IPS-20b (cell line): ENCODE data around the gene TMEM259.

Source experiments
- H3K27ac ChIP-seq: one replicate; pipeline ENCODE4 v1.5.1; 2013; ENCODE audit warnings: low read length
- H3K27me3 ChIP-seq: 2 replicates; pipeline ENCODE4 v1.6.1; 2013; ENCODE audit warnings: mild to moderate bottlenecking, low read length, inconsistent platforms; ENCODE audit not compliant: insufficient read depth
- H3K36me3 ChIP-seq: 2 replicates; pipeline ENCODE4 v1.6.1; 2013; ENCODE audit warnings: low read depth, mild to moderate bottlenecking, inconsistent platforms, low read length, moderate library complexity; ENCODE audit not compliant: insufficient read depth
- H3K4me1 ChIP-seq: 2 replicates; pipeline ENCODE4 v1.6.1; 2013; ENCODE audit warnings: mild to moderate bottlenecking, control low read depth, inconsistent platforms, low read length, moderate library complexity; ENCODE audit not compliant: insufficient read depth
- H3K4me3 ChIP-seq: 2 replicates; pipeline ENCODE4 v1.5.1; 2013; ENCODE audit warnings: mild to moderate bottlenecking, low read length, inconsistent platforms
- H3K9ac ChIP-seq: 2 replicates; pipeline ENCODE4 v1.6.1; 2013; ENCODE audit warnings: low read depth, mild to moderate bottlenecking, inconsistent platforms, low read length, moderate library complexity
- H3K9me3 ChIP-seq: 2 replicates; pipeline ENCODE4 v1.6.1; 2013; ENCODE audit warnings: mild to moderate bottlenecking, low read depth, low read length, inconsistent platforms; ENCODE audit not compliant: insufficient read depth

Gene TMEM259

GRCh38 chr19:1009981-1010538, 10.9 kb downstream of the TMEM259 start:
- Histone ChIP-seq H3K27ac (no peak overlapping the region), H3K36me3 (peaks cover 36% of the 10 kb centered on the region), H3K4me1 (no peaks in the 10 kb centered on the region), H3K27me3 (no peaks in the 10 kb centered on the region), H3K4me3 (no peak overlapping the region), H3K9ac (no peak overlapping the region), H3K9me3 (no peaks in the 10 kb centered on the region)

- Histone ChIP-seq H3K36me3 (peaks cover 36% of the 10 kb centered on the region), H3K9ac (no peak overlapping the region), H3K4me1 (no peaks in the 10 kb centered on the region), H3K9me3 (no peaks in the 10 kb centered on the region), H3K4me3 (no peak overlapping the region), H3K27ac (no peak overlapping the region), H3K27me3 (no peaks in the 10 kb centered on the region)
Measured at GRCh38 chr19:1009041-1009980, 11.6 kb downstream of the TMEM259 start.

- H3K4me3 ChIP-seq, result no peak overlapping the region
- H3K9ac ChIP-seq, result no peak overlapping the region
- no peak overlapping the region for H3K27ac ChIP-seq
- H3K9me3 ChIP-seq, result no peaks in the 10 kb centered on the region
- H3K36me3 ChIP-seq, result peaks cover 27% of the 10 kb centered on the region
- H3K4me1 ChIP-seq, result no peaks in the 10 kb centered on the region
- H3K27me3 ChIP-seq, result no peaks in the 10 kb centered on the region
Measured at GRCh38 chr19:1008268-1009040, 12.5 kb downstream of the TMEM259 start.

- H3K36me3 ChIP-seq, result peaks cover 20% of the 10 kb centered on the region; the same call in 1 of the 2 replicates
- H3K9me3 ChIP-seq, result no peaks in the 10 kb centered on the region
- 0 out of 2 replicates have a peak, but pooled peaks cover under 1% of the 10 kb centered on the region for H3K27me3 ChIP-seq
- H3K27ac ChIP-seq, result no peak overlapping the region
- H3K4me1 ChIP-seq, result no peaks in the 10 kb centered on the region
- H3K4me3 ChIP-seq, result no peak overlapping the region
- no peak overlapping the region for H3K9ac ChIP-seq
Measured at GRCh38 chr19:1007399-1008251, 13.3 kb downstream of the TMEM259 start.

GRCh38 chr19:1006711-1007398, 14.1 kb downstream of the TMEM259 start:
- H3K27me3 ChIP-seq, result peaks cover 6% of the 10 kb centered on the region
- no peak overlapping the region for H3K9ac ChIP-seq
- H3K27ac ChIP-seq, result no peak overlapping the region
- no peaks in the 10 kb centered on the region for H3K4me1 ChIP-seq
- peaks cover 14% of the 10 kb centered on the region; the same call in 1 of the 2 replicates for H3K36me3 ChIP-seq
- H3K9me3 ChIP-seq, result no peaks in the 10 kb centered on the region
- H3K4me3 ChIP-seq, result no peak overlapping the region

- H3K9me3 ChIP-seq, result no peaks in the 10 kb centered on the region
- H3K27me3 ChIP-seq, result peaks cover 23% of the 10 kb centered on the region
- H3K4me3 ChIP-seq, result no peak overlapping the region
- H3K27ac ChIP-seq, result no peak overlapping the region
- no peaks in the 10 kb centered on the region for H3K4me1 ChIP-seq
- peaks cover 6% of the 10 kb centered on the region; the same call in 1 of the 2 replicates for H3K36me3 ChIP-seq
- H3K9ac ChIP-seq, result no peak overlapping the region
Measured at GRCh38 chr19:1004803-1005664, 15.9 kb downstream of the TMEM259 start.

- peaks cover 30% of the 10 kb centered on the region for H3K27me3 ChIP-seq
- no peak overlapping the region for H3K9ac ChIP-seq
- no peaks in the 10 kb centered on the region for H3K4me1 ChIP-seq
- H3K4me3 ChIP-seq, result no peak overlapping the region
- no peak overlapping the region for H3K27ac ChIP-seq
- H3K9me3 ChIP-seq, result no peaks in the 10 kb centered on the region
- H3K36me3 ChIP-seq, result no peaks in the 10 kb centered on the region
Measured at GRCh38 chr19:1004204-1004802, 16.6 kb downstream of the TMEM259 start.

GRCh38 chr19:1003283-1003682, 17.6 kb downstream of the TMEM259 start:
- H3K4me1 ChIP-seq, result no peaks in the 10 kb centered on the region

GRCh38 chr19:1002600-1002999, 18.3 kb downstream of the TMEM259 start:
- H3K27ac ChIP-seq, result no peak overlapping the region
- H3K4me3 ChIP-seq, result no peak overlapping the region
- H3K4me1 ChIP-seq, result no peaks in the 10 kb centered on the region
- no peaks in the 10 kb centered on the region for H3K9me3 ChIP-seq
- no peaks in the 10 kb centered on the region for H3K36me3 ChIP-seq
- H3K27me3 ChIP-seq, result peaks cover 47% of the 10 kb centered on the region
- no peak overlapping the region for H3K9ac ChIP-seq

More at GRCh38 chr19:1003283-1003682, 17.6 kb downstream of the TMEM259 start:
- no peak overlapping the region for H3K27ac ChIP-seq
- H3K27me3 ChIP-seq, result peaks cover 40% of the 10 kb centered on the region
- no peak overlapping the region for H3K4me3 ChIP-seq
- H3K36me3 ChIP-seq, result no peaks in the 10 kb centered on the region
- no peak overlapping the region for H3K9ac ChIP-seq
- H3K9me3 ChIP-seq, result no peaks in the 10 kb centered on the region
